ENCODE measurements around the gene ASPSCR1. TPM values are rescaled to one million over a fixed set of nuclear protein-coding genes. Genes with fewer than 3 reads are reported as not detected.

The ASPSCR1 gene
- total RNA-seq, 1 donor from 2014 or later, result 38.2 TPM

DNA sequence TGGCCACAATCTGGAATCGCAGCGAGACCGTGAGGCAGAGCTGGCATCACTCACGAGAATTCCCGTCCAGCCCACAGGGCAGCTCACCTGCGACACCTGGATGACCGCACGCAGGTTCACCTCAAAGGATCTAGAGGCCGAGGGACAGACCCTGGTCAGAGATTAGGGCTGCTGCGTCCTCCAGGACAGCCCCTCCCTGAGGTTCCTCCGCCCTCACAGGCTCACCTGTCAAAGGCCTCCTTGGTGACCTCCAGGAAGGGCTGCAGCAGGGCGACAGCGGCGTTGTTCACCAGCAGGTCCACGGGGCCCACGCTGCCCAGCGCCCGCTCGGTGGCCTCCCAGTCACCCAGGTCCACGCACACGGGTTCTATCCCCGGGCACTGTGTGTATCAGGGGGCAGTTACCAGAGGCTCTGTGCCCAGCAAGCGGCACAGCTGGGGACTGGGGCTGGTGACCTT, 59.2 kb downstream of the ASPSCR1 start:
- intact Hi-C loops (cut with micrococcal nuclease), result loop anchor here (1.0 to 10.0 kb wide), 9 partner anchors 13 to 548 kb away; partner anchors contain the start of genes DUS1L, FASN, GPS1 and LRRC45

DNA sequence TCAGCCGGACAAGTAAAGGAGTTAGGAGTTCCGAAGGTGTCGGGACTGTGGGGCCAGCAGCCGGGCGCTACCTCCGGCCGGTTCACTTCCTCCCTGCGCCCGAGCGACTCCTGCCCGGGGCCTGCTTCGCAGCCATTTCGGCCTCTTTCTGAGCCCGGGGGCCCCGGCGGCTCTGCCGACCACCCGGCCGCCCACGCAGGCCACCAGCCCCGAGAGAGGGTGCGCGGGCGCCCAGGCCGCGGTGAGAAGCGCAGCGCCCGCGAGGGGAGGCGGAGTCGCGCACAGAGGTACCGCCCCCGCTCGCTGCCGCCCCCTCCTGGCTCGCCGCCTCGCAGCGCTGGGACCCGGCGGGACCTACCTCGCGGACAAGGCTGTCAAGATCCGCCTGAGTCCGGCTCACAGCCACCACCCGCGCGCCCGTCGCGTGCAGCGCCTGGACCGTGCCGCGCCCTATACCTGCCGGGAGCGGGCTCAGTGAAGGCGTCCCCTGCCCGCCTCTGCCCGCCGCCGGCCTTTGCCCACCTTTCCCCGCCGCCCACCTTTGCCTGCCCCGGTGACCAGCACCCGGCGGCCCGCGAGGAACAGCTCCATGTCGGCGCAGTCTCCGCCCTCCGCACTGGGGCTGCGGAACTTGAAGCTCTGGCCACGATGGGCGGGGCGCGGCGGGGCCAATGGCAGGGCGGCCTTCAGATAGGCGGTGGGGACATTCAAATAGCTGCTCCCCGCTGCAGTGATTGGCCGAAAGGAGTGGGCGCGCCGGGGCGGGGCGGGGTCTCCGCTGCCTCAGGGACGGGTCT, 59.9 kb downstream of the ASPSCR1 start, which contains the start of gene DCXR:
DCXR (minus strand) TSS at position 606 of the 797 bp plus-strand sequence; CDS start at position 591, 15 bp downstream.
- intact Hi-C loops (cut with micrococcal nuclease), result loop anchor here (1.0 to 10.0 kb wide), 9 partner anchors 14 to 548 kb away; partner anchors contain the start of genes DUS1L, FASN, GPS1 and LRRC45

DNA sequence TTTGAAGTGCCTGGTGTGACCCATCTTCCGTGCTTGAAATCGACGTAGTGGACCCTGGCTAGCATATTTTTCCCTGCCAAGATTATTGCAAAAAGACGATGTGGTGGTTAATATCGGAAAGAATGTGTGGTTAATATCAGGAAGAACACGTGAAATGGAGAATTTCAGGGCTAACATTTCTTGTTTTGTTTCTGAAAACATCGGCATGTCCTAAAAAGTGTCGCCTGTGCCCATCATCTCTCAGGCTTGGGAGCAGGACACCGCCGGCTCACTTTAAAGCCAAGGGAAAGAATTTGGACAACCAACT, 60.4 kb downstream of the ASPSCR1 start:
- intact Hi-C loops (cut with micrococcal nuclease), result loop anchor here (1.0 to 10.0 kb wide), 9 partner anchors 13 to 547 kb away; partner anchors contain the start of genes DUS1L, FASN, GPS1 and LRRC45

DNA sequence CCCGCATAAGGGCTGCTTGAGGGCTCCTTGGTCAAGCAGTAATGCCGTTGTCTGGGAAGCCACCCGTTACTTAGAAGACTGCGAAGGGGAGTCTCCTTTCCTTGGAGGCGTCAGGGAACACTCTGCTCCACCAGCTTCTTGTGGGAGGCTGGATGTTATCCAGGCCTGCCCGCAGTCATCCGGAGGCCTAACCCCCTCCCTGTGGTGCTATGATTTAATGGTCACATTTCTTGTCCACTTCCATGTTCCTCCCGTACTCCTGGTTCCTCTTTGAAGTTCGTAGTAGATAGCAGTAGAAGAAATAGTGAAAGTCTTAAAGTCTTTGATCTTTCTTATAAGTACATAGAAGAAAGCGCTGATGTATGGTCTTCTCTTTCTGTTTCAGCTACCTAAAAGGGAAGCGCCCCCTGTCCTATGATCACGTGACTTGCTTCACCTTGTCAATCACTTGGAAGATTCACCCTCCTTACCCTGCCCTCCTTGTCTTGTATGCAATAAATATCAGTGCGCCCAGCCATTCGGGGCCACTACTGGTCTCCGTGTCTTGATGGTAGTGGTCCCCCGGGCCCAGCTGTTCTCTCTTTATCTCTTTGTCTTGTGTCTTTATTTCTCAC, 61.5 kb downstream of the ASPSCR1 start:
- intact Hi-C loops (cut with micrococcal nuclease), result loop anchor here (5.0 to 10.0 kb wide), 2 partner anchors 168 to 546 kb away; no protein-coding TSS in a partner anchor

- intact Hi-C loops (cut with micrococcal nuclease), result loop anchor here (5.0 to 10.0 kb wide), 2 partner anchors 168 to 545 kb away; no protein-coding TSS in a partner anchor
Measured at GRCh38 chr17:82039695-82040299, 62.4 kb downstream of the ASPSCR1 start.

DNA sequence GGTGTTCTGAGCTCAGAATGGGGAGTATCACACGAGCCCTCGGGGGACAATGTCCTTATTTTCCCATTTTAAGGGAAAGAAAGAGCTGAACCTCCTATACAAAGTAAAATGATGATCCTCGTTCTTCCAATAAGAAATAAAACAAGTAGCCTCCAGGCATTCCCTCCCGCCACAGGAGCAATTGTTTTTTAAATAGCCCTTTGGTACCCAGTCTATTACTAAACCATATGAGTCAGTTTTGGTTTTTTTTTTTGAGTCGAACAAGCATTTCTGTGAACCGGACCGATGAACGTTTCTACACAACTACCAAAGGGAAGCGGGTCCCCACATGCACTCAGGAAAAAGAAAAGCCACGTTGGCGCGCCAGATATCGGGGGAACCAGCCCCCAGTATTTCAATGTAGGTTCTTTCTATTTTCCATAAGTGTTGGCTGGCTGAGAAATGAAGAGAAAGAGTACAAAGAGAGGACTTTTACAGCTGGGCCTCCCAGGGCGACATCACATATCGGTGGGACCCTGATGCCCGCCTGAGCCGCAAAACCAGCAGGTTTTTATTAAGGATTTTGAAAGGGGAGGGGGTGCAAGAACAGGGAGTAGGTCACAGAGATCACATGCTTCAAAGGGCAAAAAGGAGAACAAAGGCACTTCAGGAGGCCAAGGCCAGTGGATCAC, 63.9 kb downstream of the ASPSCR1 start:
- intact Hi-C loops (cut with micrococcal nuclease), result no loop called here

DNA sequence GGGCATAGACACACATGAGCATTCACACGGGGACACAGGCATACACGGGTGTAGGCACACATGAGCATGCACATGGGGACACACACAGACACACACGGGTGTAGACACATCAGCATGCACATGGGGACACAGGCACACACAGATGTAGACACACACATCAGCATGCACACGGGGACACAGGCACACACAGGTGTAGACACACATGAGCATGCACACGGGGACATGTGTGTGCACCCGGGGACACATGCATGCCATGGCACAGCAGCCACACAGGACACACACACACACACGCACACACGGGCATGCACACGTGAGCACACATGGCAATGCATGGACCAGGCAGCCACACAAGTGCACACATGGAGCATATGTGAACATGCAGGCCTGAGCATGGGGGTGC, 65.2 kb downstream of the ASPSCR1 start:
- intact Hi-C loops (cut with micrococcal nuclease), result no loop called here

GRCh38 chr17:82043507-82043906, 66.1 kb downstream of the ASPSCR1 start:
- intact Hi-C loops (cut with micrococcal nuclease), result no loop called here

GRCh38 chr17:82045936-82046484, 68.6 kb downstream of the ASPSCR1 start:
- intact Hi-C loops (cut with micrococcal nuclease), result no loop called here

- intact Hi-C loops (cut with micrococcal nuclease), result no loop called here
Measured at GRCh38 chr17:82046903-82047302, 69.5 kb downstream of the ASPSCR1 start.

DNA sequence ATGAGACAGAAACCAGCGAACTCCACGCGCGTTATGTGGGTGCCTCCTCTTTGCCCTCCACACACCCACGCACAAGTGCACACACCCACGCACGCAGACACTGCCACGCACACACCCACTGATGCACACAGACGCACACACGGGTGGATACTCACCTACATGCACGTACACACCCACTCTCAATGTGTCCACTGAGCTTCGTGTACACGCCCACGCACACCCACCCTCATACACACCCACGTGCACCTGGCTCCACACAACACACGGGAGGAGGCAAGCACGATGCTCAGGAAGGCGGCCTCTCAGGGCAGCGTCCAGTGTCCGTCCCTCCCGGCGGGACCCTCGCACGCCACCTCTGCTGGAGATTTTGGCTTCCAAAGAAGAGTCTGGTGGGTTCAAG, 70.0 kb downstream of the ASPSCR1 start:
- intact Hi-C loops (cut with micrococcal nuclease), result no loop called here

- intact Hi-C loops (cut with micrococcal nuclease), result no loop called here
Measured at GRCh38 chr17:82047914-82048570, 70.6 kb downstream of the ASPSCR1 start.

DNA sequence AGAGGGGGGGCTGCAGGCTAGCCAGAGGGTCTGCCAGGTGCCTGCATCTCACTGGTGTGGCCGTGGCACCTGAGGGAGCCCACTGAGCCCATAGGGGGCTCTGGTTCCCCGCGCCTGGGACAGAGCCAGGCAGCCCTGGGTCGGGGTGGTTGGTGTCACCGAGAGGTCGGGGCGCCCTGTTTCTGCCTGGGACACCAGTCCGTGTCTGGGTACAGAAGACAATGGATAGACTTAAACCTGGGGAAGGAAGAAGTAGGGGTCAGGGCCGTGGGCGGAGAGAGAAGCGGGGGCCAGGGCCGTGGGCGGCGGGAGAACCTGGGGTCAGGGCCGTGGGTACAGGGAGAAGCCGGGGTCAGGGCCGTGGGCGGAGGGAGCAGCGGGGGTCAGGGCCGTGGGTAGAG, 71.1 kb downstream of the ASPSCR1 start:
- intact Hi-C loops (cut with micrococcal nuclease), result no loop called here

GRCh38 chr17:82049106-82049505, 71.7 kb downstream of the ASPSCR1 start:
- intact Hi-C loops (cut with micrococcal nuclease), result no loop called here

DNA sequence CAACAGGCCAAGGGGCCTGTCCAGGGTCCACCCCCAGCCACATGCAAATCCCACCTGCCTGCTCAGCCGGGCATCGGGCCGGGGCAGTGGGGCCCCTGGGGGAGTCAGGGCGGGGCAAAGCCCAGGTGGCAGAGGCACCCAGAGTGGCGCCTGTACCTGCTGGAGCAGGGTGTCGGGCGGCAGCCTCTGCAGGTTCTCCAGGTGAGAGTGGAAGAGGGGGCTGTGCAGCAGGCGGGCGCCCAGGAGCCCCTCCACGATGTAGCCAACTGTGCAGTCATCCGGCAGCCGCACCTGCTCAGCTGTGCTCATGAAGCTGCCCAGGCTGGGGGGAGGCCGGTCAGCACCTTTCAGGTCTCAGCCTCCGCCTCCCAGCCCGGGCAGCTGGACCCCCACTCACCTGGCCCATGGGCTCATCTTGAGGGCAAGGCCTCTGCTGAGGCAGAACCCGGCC, 72.1 kb downstream of the ASPSCR1 start:
- intact Hi-C loops (cut with micrococcal nuclease), result no loop called here

DNA sequence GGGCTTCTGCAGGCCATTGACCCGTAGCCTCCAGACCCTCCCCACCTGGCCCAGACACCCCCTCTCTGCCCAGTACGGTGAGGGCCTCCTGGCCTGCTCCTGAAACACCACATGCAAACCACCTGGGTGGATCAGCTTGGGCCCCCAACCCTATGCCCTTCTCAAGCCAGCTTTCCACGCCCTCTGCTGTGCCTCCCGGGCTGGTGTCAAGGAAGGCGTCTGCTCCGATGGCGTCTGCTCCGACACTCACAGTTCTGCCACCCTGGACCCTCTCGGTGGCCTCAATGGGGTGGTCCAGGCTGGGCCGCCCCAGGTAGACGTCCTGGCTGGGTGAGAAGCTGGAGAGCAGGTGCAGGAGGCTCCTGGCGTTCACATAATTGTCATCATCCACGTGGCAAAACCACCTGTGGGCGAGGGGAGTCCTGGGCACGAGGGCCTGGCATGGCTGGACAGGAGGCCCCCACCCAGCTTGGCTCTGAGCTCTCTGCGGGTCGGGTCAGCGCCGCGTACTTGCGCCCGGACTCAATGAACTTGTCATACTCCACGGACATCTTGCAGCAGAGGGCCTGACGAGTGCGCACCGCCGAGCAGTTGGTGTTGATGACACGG, 72.8 kb downstream of the ASPSCR1 start:
- intact Hi-C loops (cut with micrococcal nuclease), result loop anchor here (5.0 kb wide), 1 partner anchor 47 kb away; the partner anchor contains the start of gene FASN

DNA sequence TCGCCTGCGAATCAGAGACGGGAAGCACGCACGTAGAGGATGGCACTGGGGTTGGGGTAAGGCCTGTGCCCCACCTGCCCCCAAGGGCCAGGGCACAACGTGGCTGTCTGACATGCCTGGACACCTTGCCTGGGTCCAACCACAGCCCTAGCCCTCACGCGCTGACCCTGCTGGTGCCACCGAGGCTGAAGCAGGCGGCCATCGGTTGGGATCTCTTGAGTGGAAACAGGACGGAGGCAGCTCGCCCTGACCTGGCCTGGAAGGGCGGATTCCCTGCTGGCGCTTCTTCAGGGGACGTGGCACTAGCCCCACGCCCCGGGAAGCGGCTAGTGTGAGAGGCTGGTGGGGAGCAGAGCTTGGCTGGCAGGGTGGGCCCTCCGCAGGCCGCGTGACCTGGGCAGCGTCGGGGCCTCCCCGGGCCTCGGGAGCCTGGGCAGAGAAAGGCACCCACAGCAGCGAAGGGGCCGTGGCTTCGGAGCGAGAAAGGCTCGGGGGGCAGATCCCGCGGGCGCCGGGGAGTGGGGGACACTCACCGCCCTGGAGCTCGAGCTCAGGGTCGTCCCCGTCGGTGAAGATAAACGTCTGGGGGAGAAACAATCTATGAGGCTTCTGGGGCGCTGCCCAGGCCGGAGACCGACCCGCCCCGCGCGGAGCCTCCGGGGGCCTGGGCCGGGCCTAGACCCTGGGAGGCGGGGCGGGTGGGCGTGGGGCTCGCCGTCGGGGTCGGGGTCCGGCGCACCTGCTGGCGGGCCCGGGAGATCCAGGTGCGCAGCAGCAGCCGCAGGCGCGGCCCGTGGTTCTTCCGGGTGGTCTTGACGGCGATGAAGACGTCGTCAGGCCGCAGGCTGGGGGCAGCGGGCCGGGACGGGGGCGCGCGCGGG, 73.6 kb downstream of the ASPSCR1 start:
- intact Hi-C loops (cut with micrococcal nuclease), result loop anchor here (1.0 to 5.0 kb wide), 4 partner anchors 14 to 46 kb away; partner anchors contain the start of genes DCXR, DUS1L, FASN and LRRC45

DNA sequence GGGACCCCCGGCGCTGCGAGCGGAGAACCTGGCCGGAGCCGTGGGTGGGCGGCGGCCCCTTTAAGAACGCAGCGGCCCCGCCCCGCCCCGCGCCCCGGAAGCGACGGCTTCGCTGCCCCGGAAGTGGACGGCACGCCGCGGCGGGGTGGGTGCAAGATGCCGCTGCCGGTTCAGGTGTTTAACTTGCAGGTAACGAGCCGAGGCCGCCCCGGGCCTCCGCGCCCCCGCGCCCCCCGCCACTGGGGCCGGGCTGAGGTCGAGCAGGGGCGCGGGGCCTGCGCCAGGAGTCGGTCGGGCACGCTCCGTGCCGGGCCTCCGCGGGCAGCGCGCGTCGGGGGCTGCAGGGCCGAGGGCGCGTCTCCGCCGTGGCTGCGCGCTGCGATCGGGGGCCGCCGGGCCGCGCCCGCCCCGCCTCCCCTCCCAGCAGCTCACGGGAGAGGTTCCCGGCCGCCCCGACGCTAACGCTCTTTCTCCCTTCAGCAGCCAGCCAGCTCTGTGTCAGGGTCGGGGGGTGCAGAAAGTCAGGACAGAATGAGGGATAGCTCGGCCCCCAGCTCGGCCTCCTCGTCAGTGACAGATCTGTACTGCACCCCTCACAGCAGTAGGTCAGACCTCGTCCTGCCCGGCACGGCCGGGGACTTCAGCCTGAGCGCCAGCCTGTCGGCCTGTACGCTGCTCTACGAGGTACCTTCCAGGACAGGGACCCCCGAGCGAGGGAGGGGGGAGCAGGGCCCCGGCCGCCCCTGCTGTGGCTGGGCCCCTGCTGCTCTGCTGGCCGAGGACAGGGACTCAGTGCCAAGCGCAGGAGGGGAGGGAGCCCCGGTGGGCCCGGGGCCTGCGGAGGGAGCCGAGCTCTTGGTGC, 74.6 kb downstream of the ASPSCR1 start, which contains the start of the genes GPS1 and RFNG:
GPS1 (plus strand) TSS at position 123 of the 862 bp plus-strand sequence; CDS start at position 157, 34 bp downstream.
RFNG (minus strand) TSS at position 36 of the 862 bp plus-strand sequence. CDS start 45 bp downstream, outside the sequence.
- intact Hi-C loops (cut with micrococcal nuclease), result loop anchor here (1.0 to 5.0 kb wide), 4 partner anchors 13 to 45 kb away; partner anchors contain the start of genes DCXR, DUS1L, FASN and LRRC45

All from T-helper 1 cell treated with Interleukin-12 subunit alpha and Interleukin-12 subunit beta and Interleukin-4 antibody, amounts not matched to agents 30 ng/mL and 1 ng/mL, for 36 hours (primary cell).